K562 (cell line): ENCODE results near the gene UCP3. TPM values are rescaled to one million over a fixed set of nuclear protein-coding genes. Genes with fewer than 3 reads are reported as not detected.

Experiments
- ARHGAP35 ChIP-seq: fragments of 450-650 bp; IDR thresholded peaks from 2 replicates; pipeline ENCODE4 v1.6.1; 2018; ENCODE audit not compliant: partially characterized antibody
- BACH1 ChIP-seq: fragments of 200-800 bp; sonication (Bioruptor generic); IDR thresholded peaks from 2 replicates; pipeline ENCODE4 v1.6.1; 2016; ENCODE audit warnings: missing genetic modification characterization, missing compliant biosample characterization
- CREB1 ChIP-seq, 2 experiments: sonication (generic) in 1 of 2; formaldehyde crosslinking in 1 of 2; IDR thresholded peaks; 2 replicates each; pipeline versions ENCODE4 v1.6.1 to v1.8.0; 2012 to 2022; ENCODE audit warnings: inconsistent platforms in 1 of 2, mild to moderate bottlenecking in 1 of 2, missing genetic modification reagents in 1 of 2, moderate library complexity in 1 of 2
- DPF2 ChIP-seq: fragments of 450-650 bp; IDR thresholded peaks from 2 replicates; pipeline ENCODE4 v1.6.1; 2016
- FOXA3 ChIP-seq, 2 experiments: fragments of 450-650 bp in 1 of 2; sonication (generic) in 1 of 2; formaldehyde crosslinking; IDR thresholded peaks in 1 of 2; conservative IDR thresholded peaks in 1 of 2; 2 replicates each; pipeline versions ENCODE4 v1.4.0 to v1.8.0; 2020 to 2022; ENCODE audit warnings: mild to moderate bottlenecking in 2 of 2, missing genetic modification reagents in 1 of 2
- GABPA ChIP-seq: fragments of 200-800 bp; sonication (Bioruptor generic); conservative IDR thresholded peaks from 2 replicates; pipeline ENCODE4 v1.6.1; 2016; ENCODE audit warnings: low read depth, missing genetic modification characterization, missing compliant biosample characterization
- GTF2A2 ChIP-seq: IDR thresholded peaks from 2 replicates; pipeline ENCODE4 v1.6.1; 2016; ENCODE audit warnings: mild to moderate bottlenecking, missing genetic modification characterization, missing compliant biosample characterization
- ILK ChIP-seq: fragments of 450-650 bp; IDR thresholded peaks from 2 replicates; pipeline ENCODE4 v1.6.1; 2016; ENCODE audit warnings: missing genetic modification characterization, low read depth, mild to moderate bottlenecking, missing compliant biosample characterization, moderate library complexity, borderline replicate concordance
- IRF2 ChIP-seq: sonication (generic); formaldehyde crosslinking; IDR thresholded peaks from 2 replicates; pipeline ENCODE4 v1.8.1; 2022; ENCODE audit warnings: mild to moderate bottlenecking, missing genetic modification reagents
- LCOR ChIP-seq: sonication (generic); formaldehyde crosslinking; IDR thresholded peaks from 2 replicates; pipeline ENCODE4 v1.8.0; 2022; ENCODE audit warnings: mild to moderate bottlenecking, missing genetic modification reagents
- MTF1 ChIP-seq: fragments of 250-450 bp; sonication (Bioruptor Pico); IDR thresholded peaks from 2 replicates; pipeline ENCODE4 v1.9.0; 2021; ENCODE audit warnings: moderate library complexity, mild to moderate bottlenecking, inconsistent platforms, borderline replicate concordance
- NBN ChIP-seq: fragments of 450-650 bp; IDR thresholded peaks from 2 replicates; pipeline ENCODE4 v1.6.1; 2016; ENCODE audit warnings: low read depth, mild to moderate bottlenecking
- PML ChIP-seq: IDR thresholded peaks from 2 replicates; pipeline ENCODE4 v1.6.1; 2012; ENCODE audit warnings: low read length, inconsistent platforms
- POU5F1 ChIP-seq: fragments of 150-350 bp; IDR thresholded peaks from 2 replicates; pipeline ENCODE4 v1.6.1; 2014; ENCODE audit warnings: borderline replicate concordance, low read length, low read depth, mild to moderate bottlenecking; ENCODE audit not compliant: partially characterized antibody
- RB1 ChIP-seq: fragments of 450-650 bp; IDR thresholded peaks from 2 replicates; pipeline ENCODE4 v1.6.1; 2017; ENCODE audit warnings: low read depth, mild to moderate bottlenecking
- TOE1 ChIP-seq, 2 experiments: fragments of 450-650 bp in 1 of 2; sonication (generic) in 1 of 2; formaldehyde crosslinking in 1 of 2; IDR thresholded peaks; 2 replicates each; pipeline versions ENCODE4 v1.7.1 to v1.8.0; 2016 to 2022; ENCODE audit warnings: borderline replicate concordance in 2 of 2, mild to moderate bottlenecking in 2 of 2, antibody characterized with exemption in 1 of 2, inconsistent platforms in 1 of 2, low read depth in 1 of 2, missing genetic modification reagents in 1 of 2, moderate library complexity in 1 of 2
- ZBTB7A ChIP-seq: IDR thresholded peaks from 2 replicates; pipeline ENCODE4 v1.6.1; 2011; ENCODE audit warnings: low read depth, mild to moderate bottlenecking, low read length, moderate library complexity, borderline replicate concordance; ENCODE audit not compliant: control insufficient read depth
- ZNF140 ChIP-seq: fragments of 250-450 bp; sonication (Bioruptor Pico); IDR thresholded peaks from 2 replicates; pipeline ENCODE4 v1.8.0; 2021; ENCODE audit warnings: moderate library complexity, mild to moderate bottlenecking, inconsistent platforms
- ZNF436 ChIP-seq: fragments of 250-450, 450-650 bp; sonication (Bioruptor Pico); formaldehyde crosslinking; IDR thresholded peaks from 2 replicates; pipeline ENCODE4 v1.7.0; 2020; ENCODE audit warnings: mild to moderate bottlenecking
- ZNF707 ChIP-seq: fragments of 250-450 bp; sonication (Bioruptor Pico); conservative IDR thresholded peaks from 2 replicates; pipeline ENCODE4 v1.8.0; 2022; ENCODE audit warnings: inconsistent platforms, mild to moderate bottlenecking, moderate library complexity
- ZSCAN29 ChIP-seq: fragments of 450-650 bp; IDR thresholded peaks from 2 replicates; pipeline ENCODE4 v1.6.1; 2017
- polyA plus RNA-seq, 8 experiments: library from polyadenylated mRNA; depleted of rRNA in 4 of 8; stranded (reverse) in 5 of 8; unstranded in 3 of 8; fragments of >200 nt; fragmentation: Nextera tagmentation in 2 of 8; fragmentation: Illumina TruSeq in 1 of 8; extraction: Ambion mirVana in 2 of 8; extraction: Trizol in 1 of 8; gene quantifications; 2 replicates each; pipeline versions ENCODE4 v1.2.1 to v1.2.3, GENCODE V29; 2011 to 2014; ENCODE audit warnings: inconsistent platforms in 1 of 8, missing spikeins in 1 of 8
- total RNA-seq, 7 experiments: library from RNA; depleted of rRNA in 6 of 7; stranded (reverse); fragments of >200 nt in 6 of 7; fragmentation: Illumina TruSeq in 2 of 7; extraction: Trizol in 2 of 7; gene quantifications; 2 replicates each; pipeline versions ENCODE4 v1.2.1 to v1.2.3, GENCODE V29; 2011 to 2021; ENCODE audit warnings: low replicate concordance in 1 of 7
- TF ChIP-seq, protein P1 (sequence below): sonication (generic); formaldehyde crosslinking; IDR thresholded peaks from 2 replicates; pipeline ENCODE4 v1.8.0; 2022; ENCODE audit warnings: mild to moderate bottlenecking, missing genetic modification reagents
- TF ChIP-seq, protein P2 (sequence below), 2 experiments: fragments of 450-650 bp in 1 of 2; sonication (generic) in 1 of 2; formaldehyde crosslinking; conservative IDR thresholded peaks; 2 replicates each; pipeline versions ENCODE4 v1.4.0 to v1.8.1; 2020 to 2022; ENCODE audit warnings: mild to moderate bottlenecking in 1 of 2, missing genetic modification reagents in 1 of 2
- TF ChIP-seq, protein P3 (sequence below): fragments of 250-450 bp; sonication (Bioruptor Pico); IDR thresholded peaks from 2 replicates; pipeline ENCODE4 v1.8.0; 2021; ENCODE audit warnings: moderate library complexity, mild to moderate bottlenecking, inconsistent platforms
- TF ChIP-seq, protein P4 (sequence below): fragments of 450-650 bp; formaldehyde crosslinking; IDR thresholded peaks from 2 replicates; pipeline ENCODE4 v1.4.0; 2020; ENCODE audit warnings: mild to moderate bottlenecking

Gene UCP3
- total and polyA plus RNA-seq, 9 of the 15 experiments (the other 6 are each of a cell fraction or from before 2014, with no cell fraction given), result 0.05 to 0.65 (median 0.25) TPM; not detected in 2

DNA sequence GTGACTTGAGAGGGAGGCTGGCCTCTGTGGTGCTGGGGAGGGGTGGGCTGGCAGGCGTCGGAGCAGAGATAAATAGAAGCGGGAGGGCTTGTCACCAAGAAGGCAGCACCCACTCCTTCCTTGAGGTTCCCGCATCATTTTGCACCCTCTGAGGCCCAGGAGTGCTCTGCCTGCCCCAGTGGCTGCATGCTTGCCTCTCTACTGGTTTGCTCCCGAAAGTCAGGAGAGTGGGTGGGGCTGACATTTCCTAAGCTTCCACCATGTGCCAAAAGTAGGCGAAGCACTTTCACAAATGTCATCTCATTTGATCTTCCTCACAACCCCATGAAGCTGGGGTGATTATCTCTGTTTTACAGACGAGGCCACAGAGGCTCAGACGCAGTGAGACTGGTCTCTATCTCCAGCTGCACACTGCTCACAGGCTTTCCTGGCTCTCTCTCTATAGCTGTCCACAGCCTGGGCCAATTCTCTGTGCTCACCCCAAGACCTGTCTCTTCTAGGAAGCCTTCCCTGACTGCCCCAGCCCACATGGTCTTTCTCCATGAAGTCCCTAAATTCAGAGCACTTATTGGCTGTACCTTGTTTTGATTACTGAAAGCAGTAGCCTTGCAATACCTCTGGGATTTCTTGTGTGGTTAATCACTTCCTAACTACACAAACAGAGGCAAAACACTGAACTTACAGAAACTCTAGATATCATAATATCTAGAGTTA, 2.6 kb upstream of the UCP3 start (continued):
- peak; percentile 77 for TF ChIP-seq TOE1 (IDR thresholded peaks at IDR 0.05; ENCODE audit: borderline replicate concordance)
- no peak for TF ChIP-seq TOE1 (CRISPR knock-in tag; IDR thresholded peaks at IDR 0.05; ENCODE audit: borderline replicate concordance, low read depth)
- no peak; the same call in none of the 2 replicates for TF ChIP-seq BACH1 (tag)
- TF ChIP-seq, protein P1, sequence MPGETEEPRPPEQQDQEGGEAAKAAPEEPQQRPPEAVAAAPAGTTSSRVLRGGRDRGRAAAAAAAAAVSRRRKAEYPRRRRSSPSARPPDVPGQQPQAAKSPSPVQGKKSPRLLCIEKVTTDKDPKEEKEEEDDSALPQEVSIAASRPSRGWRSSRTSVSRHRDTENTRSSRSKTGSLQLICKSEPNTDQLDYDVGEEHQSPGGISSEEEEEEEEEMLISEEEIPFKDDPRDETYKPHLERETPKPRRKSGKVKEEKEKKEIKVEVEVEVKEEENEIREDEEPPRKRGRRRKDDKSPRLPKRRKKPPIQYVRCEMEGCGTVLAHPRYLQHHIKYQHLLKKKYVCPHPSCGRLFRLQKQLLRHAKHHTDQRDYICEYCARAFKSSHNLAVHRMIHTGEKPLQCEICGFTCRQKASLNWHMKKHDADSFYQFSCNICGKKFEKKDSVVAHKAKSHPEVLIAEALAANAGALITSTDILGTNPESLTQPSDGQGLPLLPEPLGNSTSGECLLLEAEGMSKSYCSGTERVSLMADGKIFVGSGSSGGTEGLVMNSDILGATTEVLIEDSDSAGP (CRISPR knock-in tag), result no peak
- TF ChIP-seq, protein P2, sequence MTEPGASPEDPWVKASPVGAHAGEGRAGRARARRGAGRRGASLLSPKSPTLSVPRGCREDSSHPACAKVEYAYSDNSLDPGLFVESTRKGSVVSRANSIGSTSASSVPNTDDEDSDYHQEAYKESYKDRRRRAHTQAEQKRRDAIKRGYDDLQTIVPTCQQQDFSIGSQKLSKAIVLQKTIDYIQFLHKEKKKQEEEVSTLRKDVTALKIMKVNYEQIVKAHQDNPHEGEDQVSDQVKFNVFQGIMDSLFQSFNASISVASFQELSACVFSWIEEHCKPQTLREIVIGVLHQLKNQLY (CRISPR knock-in tag; conservative IDR thresholded peaks at IDR 0.05), result no peak
- TF ChIP-seq ZSCAN29, result no peak
- TF ChIP-seq RB1, result peak; percentile 61
- TF ChIP-seq NBN, result peak; percentile 98
- TF ChIP-seq IRF2, result no peak
- TF ChIP-seq MTF1, result no peak; the same call in 1 of the 2 replicates
- TF ChIP-seq LCOR (CRISPR knock-in tag), result peak; percentile 98
- TF ChIP-seq ZNF707, result no peak
- peak; percentile 98 for TF ChIP-seq ZNF436 (CRISPR knock-in tag)
- TF ChIP-seq ILK (tag), result no peak
- TF ChIP-seq, protein P3, sequence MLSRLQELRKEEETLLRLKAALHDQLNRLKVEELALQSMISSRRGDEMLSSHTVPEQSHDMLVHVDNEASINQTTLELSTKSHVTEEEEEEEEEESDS (CRISPR knock-in tag), result no peak
- no peak for TF ChIP-seq ARHGAP35
- TF ChIP-seq CREB1 (IDR thresholded peaks at IDR 0.05), result peak; percentile 82
- TF ChIP-seq CREB1 (CRISPR knock-in tag; IDR thresholded peaks at IDR 0.05), result peak; percentile 35; the same call in 1 of the 2 replicates
- 0 out of 2 replicates have a peak, but pooled peaks have one; percentile 39 for TF ChIP-seq ZNF140 (CRISPR knock-in tag)
- TF ChIP-seq POU5F1, result no peak
- no peak for TF ChIP-seq GTF2A2 (tag)
- peak; percentile 98 for TF ChIP-seq PML
- TF ChIP-seq FOXA3 (CRISPR knock-in tag; conservative IDR thresholded peaks at IDR 0.05 in 1 of 2, IDR thresholded peaks at IDR 0.05 in 1 of 2), result no peak; a peak in 1 of 4 replicates
- TF ChIP-seq DPF2, result peak; percentile 98
- no peak for TF ChIP-seq ZBTB7A
- TF ChIP-seq, protein P4, sequence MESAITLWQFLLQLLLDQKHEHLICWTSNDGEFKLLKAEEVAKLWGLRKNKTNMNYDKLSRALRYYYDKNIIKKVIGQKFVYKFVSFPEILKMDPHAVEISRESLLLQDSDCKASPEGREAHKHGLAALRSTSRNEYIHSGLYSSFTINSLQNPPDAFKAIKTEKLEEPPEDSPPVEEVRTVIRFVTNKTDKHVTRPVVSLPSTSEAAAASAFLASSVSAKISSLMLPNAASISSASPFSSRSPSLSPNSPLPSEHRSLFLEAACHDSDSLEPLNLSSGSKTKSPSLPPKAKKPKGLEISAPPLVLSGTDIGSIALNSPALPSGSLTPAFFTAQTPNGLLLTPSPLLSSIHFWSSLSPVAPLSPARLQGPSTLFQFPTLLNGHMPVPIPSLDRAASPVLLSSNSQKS (CRISPR knock-in tag), result 0 out of 2 replicates have a peak, but pooled peaks have one; percentile 16
- TF ChIP-seq GABPA, result no peak
